Keratinocyte (primary cell): Measurements from ENCODE around the gene EDA.

Experiments
- CTCF ChIP-seq, 3 experiments: IDR thresholded peaks in 1 of 3; conservative IDR thresholded peaks in 1 of 3; optimal IDR thresholded peaks in 1 of 3; 2 replicates in 2 of 3; 3 replicates in 1 of 3; pipeline versions ENCODE3 to v1.5.1; 2011; ENCODE audit warnings: low read length in 3 of 3, mild to moderate bottlenecking in 3 of 3, moderate library complexity in 2 of 3, control low read depth in 1 of 3, inconsistent platforms in 1 of 3; ENCODE audit not compliant: insufficient read depth in 2 of 3; ENCODE audit errors: extremely low read depth in 1 of 3
- EZH2 ChIP-seq: IDR thresholded peaks from one replicate; pipeline ENCODE4 v1.6.1; 2012; ENCODE audit warnings: inconsistent platforms, mild to moderate bottlenecking, low read length, moderate library complexity

- TF ChIP-seq CTCF (optimal IDR thresholded peaks at IDR 0.05 in 1 of 3, IDR thresholded peaks at IDR 0.05 in 1 of 3, conservative IDR thresholded peaks at IDR 0.05 in 1 of 3; ENCODE audit: extremely low read depth in 1 of 3, insufficient read depth in 2 of 3, low read length in 3 of 3) (no peak), EZH2 (no peak)
Observed at GRCh38 chrX:69664693-69665092, 48.8 kb downstream of the EDA start.
